Spinal cord (tissue), 10 donors: Measurements from ENCODE around the gene UBE2I. TPM values are rescaled to one million over a fixed set of nuclear protein-coding genes. Genes with fewer than 3 reads are reported as not detected.

ENCODE experiments used
- DNase-seq, 6 donors: peaks; one replicate each; pipeline versions ENCODE4 v3.0.0 to v3.0.0-alpha.2; 2013 to 2015; ENCODE audit warnings: low spot score in 6 of 6, low read depth in 4 of 6
- H3K27ac ChIP-seq: one replicate; pipeline ENCODE4 v1.5.1; 2013; ENCODE audit warnings: low read depth, low read length, control low read depth
- H3K27me3 ChIP-seq: one replicate; pipeline ENCODE4 v1.6.1; 2013; ENCODE audit warnings: low read length; ENCODE audit not compliant: control insufficient read depth, insufficient read depth
- H3K36me3 ChIP-seq: one replicate; pipeline ENCODE4 v1.6.1; 2013; ENCODE audit warnings: low read length; ENCODE audit not compliant: control insufficient read depth, insufficient read depth
- H3K4me1 ChIP-seq: one replicate; pipeline ENCODE4 v1.6.1; 2013; ENCODE audit warnings: low read length; ENCODE audit not compliant: control insufficient read depth, insufficient read depth
- H3K4me3 ChIP-seq: one replicate; pipeline ENCODE4 v1.5.1; 2013; ENCODE audit warnings: low read depth, low read length, control low read depth
- H3K9me3 ChIP-seq: one replicate; pipeline ENCODE4 v1.6.1; 2013; ENCODE audit warnings: low read length; ENCODE audit not compliant: control insufficient read depth, insufficient read depth
- WGBS: methylation state at CpG from one replicate; pipeline ENCODE4 v1.1.5; 2013; ENCODE audit warnings: missing lambda C conversion rate; ENCODE audit not compliant: insufficient coverage; 5-methylcytosine and 5-hydroxymethylcytosine counted together
- polyA plus RNA-seq, 2 donors: library from polyadenylated mRNA; unstranded; fragments of 120-200 nt; gene quantifications; one replicate each; pipeline ENCODE4 v1.2.1, GENCODE V29; 2013; ENCODE audit not compliant: insufficient read length in 2 of 2
- total RNA-seq, 2 donors: library from RNA; depleted of rRNA in 1 of 2; stranded (reverse); fragments of 120-200 nt in 1 of 2; fragments of >200 nt in 1 of 2; gene quantifications; one replicate each; pipeline versions ENCODE4 v1.2.3 to v1.2.4, GENCODE V29; 2013 to 2014
- donor health status: healthy.

The UBE2I gene
- total and polyA plus RNA-seq, 4 donors: 28.7 to 139 (median 82.3) TPM

DNA sequence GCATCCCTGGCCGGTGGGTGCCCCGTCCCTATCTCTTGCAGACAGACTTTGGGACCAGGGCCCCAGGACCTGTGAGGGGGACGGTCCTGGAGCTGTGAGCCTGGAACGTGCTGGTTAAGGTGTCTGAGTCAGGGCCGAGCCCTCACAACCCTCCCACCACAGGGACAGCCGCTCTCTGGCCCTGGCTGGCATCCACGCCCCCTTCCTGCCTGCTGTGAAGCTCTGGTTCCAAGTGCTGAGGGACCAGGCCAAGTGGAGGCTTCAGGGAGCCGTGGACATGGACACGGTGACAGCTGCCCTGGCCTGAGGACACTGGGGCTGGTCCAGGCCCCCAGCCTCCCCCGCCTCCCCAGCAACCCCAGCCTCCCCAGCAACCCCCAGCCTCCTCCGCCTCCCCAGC lies 35.7 kb downstream of the UBE2I start:
- H3K4me3 ChIP-seq: no peak overlapping the region
- H3K36me3 ChIP-seq: peaks cover 98% of the 10 kb centered on the region
- no peak for DNase-seq
- 61% methylated on average over 7 of the region's 11 CpGs for WGBS
- no peaks in the 10 kb centered on the region for H3K9me3 ChIP-seq
- no peak overlapping the region for H3K27ac ChIP-seq
- H3K4me1 ChIP-seq: peaks cover 23% of the 10 kb centered on the region
- no peaks in the 10 kb centered on the region for H3K27me3 ChIP-seq

DNA sequence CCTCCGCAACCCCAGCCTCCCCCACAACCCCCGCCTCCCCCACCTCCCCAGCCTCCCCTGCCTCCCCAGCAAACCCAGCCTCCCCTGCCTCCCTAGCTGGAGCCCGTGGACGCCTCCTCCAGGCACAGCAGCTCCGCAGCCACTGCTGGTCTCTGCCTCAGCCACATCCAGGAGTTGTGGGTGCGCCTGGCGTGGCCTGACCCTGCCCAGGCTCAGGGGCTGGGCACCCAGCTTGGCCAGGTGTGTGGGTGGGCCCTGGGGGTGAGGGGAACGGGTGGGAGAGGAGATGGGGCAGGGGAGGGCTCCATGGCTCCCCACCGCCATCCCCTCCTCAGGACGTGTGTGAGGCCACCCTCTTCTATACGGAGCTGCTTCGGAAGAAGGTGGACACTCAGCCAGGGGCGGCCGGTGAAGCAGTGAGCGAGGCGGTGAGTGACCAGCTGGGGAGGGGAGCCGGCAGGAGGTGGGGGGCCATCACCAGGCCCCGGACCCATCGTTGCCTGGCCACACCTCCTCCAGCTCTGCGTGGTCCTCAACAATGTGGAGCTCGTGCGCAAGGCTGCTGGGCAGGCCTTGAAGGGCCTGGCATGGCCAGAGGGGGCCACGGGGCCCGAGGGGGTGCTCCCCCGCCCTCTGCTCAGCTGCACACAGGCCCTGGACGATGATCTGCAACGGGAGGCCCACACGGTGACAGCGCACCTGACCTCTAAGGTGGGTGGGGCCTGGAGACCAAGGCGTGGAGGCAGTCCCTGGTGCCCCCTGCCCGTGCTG lies 36.4 kb downstream of the UBE2I start:
- Histone ChIP-seq H3K4me1 (peaks cover 30% of the 10 kb centered on the region), H3K4me3 (no peak overlapping the region), H3K27me3 (no peaks in the 10 kb centered on the region), H3K27ac (no peak overlapping the region), H3K9me3 (no peaks in the 10 kb centered on the region), H3K36me3 (peaks cover 98% of the 10 kb centered on the region)
- 82% methylated on average over 24 of the region's 31 CpGs for WGBS
- no peak for DNase-seq

DNA sequence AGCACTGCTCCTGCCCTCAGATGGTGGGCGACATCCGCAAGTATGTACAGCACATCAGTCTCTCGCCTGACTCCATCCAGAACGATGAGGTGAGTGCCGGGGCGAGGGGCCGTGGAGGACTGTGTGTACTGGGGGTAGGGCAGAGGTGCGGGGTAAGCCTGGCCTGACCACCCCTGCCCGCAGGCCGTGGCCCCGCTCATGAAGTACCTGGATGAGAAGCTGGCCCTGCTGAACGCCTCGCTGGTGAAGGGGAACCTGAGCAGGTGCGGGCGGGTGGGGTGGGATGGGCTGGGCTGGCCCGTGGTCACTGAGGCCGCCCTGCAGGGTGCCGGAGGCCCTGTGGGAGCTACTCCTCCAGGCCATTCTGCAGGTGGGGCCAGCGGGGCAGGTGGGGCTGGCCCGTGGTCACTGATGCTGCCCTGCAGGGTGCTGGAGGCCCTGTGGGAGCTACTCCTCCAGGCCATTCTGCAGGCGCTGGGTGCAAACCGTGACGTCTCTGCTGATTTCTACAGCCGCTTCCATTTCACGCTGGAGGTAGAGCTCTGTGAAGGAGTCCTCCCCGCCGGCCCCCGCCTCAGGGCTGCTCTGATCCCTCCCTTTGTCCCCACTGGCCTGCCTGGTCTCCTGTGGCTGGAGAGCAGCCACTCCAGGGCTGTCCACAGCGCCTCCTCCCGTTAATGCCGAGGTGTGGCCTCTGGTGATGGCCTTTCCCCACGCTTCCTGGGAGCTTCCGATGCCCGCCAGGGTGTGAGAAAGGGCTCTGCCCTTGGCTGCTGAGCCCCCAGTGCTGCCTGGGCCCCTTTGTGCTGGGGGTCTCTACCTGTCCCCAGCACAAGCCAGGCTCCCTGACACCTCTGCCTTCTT lies 37.2 kb downstream of the UBE2I start:
- no peaks in the 10 kb centered on the region for H3K27me3 ChIP-seq
- no peaks in the 10 kb centered on the region for H3K9me3 ChIP-seq
- peaks cover 35% of the 10 kb centered on the region for H3K4me1 ChIP-seq
- DNase-seq: no peak
- no peak overlapping the region for H3K4me3 ChIP-seq
- no peak overlapping the region for H3K27ac ChIP-seq
- 73% methylated on average over 33 of the region's 34 CpGs for WGBS
- peaks cover 91% of the 10 kb centered on the region for H3K36me3 ChIP-seq

DNA sequence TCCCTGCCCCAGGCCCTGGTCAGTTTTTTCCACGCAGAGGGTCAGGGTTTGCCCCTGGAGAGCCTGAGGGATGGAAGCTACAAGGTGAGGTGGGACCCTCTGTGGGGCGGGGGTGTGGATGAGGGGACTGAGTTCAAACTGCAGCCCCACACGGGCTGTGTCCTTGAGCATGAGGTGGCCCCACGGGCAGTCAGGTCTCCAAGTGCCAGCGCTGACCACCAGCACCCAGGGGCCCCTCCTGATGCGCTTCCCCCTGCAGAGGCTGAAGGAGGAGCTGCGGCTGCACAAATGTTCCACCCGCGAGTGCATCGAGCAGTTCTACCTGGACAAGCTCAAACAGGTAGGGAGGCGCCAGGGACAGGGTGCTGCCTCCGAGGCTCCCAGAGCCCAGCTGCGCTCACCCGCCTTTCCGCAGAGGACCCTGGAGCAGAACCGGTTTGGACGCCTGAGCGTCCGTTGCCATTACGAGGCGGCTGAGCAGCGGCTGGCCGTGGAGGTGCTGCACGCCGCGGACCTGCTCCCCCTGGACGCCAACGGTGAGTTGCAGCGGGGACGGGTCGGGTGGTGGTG lies 37.9 kb downstream of the UBE2I start:
- WGBS: 93% methylated on average over 23 of the region's 31 CpGs
- Histone ChIP-seq H3K27me3 (no peaks in the 10 kb centered on the region), H3K36me3 (peaks cover 84% of the 10 kb centered on the region), H3K9me3 (no peaks in the 10 kb centered on the region), H3K4me1 (peaks cover 35% of the 10 kb centered on the region), H3K4me3 (no peak overlapping the region), H3K27ac (no peak overlapping the region)
- DNase-seq: no peak

DNA sequence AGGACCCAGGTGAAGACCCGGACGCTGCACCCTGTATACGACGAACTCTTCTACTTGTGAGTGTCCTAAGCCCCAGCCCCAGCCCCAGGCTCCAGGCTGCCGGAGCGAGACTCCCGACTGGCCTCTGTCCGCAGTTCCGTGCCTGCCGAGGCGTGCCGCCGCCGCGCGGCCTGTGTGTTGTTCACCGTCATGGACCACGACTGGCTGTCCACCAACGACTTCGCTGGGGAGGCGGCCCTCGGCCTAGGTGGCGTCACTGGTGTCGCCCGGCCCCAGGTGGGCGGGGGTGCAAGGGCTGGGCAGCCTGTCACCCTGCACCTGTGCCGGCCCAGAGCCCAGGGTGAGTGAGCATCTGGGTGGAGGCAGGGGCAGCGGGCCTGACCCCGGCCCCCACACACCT lies 38.5 kb downstream of the UBE2I start:
- WGBS: 88% methylated on average over 29 of the region's 29 CpGs
- no peak for DNase-seq
- Histone ChIP-seq H3K27me3 (no peaks in the 10 kb centered on the region), H3K27ac (no peak overlapping the region), H3K9me3 (no peaks in the 10 kb centered on the region), H3K4me1 (peaks cover 29% of the 10 kb centered on the region), H3K4me3 (no peak overlapping the region), H3K36me3 (peaks cover 78% of the 10 kb centered on the region)

DNA sequence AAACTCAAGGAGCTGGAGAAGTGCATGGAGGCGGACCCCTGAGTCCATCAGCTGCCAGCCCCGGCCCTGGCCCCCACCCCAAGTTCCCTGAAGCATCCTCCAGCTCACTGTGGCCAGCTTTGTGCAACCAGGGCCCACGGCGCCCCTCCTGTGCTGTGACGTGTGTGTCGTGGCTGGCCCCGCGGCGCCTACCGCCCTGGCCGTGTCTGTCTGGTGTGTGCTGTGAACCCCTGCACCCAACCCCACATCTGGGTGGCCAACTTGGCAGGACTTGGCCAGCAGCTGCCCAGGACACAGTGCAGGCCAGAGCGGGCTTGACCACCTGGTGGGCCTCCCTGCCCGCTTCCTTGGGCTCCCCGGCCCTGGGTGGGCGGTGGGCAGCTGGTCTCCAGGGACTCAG lies 39.0 kb downstream of the UBE2I start:
- DNase-seq: no peak
- WGBS: 93% methylated on average over 15 of the region's 15 CpGs

DNA sequence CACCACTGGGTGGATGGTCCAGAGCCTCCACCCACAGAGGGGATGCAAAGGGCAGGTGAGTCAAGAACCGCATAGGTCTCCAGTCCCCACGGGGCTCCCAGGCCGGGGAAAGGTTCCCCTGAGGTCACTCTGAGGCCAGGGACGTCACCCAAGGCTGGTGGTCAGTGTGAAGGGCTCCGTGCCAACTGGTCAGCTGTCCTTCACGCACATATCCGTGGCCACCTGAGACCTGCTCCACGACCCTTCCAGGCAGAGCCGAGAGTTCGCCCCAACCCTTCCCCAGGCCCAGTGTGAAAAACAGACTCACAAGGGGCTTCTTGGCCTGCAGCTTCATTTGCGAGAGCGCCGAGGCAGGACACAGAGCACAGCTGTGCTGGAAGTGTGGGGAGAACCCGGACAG lies 39.5 kb downstream of the UBE2I start:
- DNase-seq: no peak
- Histone ChIP-seq H3K4me3 (no peak overlapping the region), H3K27ac (no peak overlapping the region), H3K36me3 (peaks cover 71% of the 10 kb centered on the region), H3K9me3 (no peaks in the 10 kb centered on the region), H3K4me1 (peaks cover 22% of the 10 kb centered on the region), H3K27me3 (no peaks in the 10 kb centered on the region)
- WGBS: 86% methylated on average over 12 of the region's 14 CpGs

More for the DNA sequence above, 39.0 kb downstream of the UBE2I start:
- Histone ChIP-seq H3K36me3 (peaks cover 73% of the 10 kb centered on the region), H3K4me1 (peaks cover 25% of the 10 kb centered on the region), H3K9me3 (no peaks in the 10 kb centered on the region), H3K27ac (no peak overlapping the region), H3K4me3 (no peak overlapping the region), H3K27me3 (no peaks in the 10 kb centered on the region)

DNA sequence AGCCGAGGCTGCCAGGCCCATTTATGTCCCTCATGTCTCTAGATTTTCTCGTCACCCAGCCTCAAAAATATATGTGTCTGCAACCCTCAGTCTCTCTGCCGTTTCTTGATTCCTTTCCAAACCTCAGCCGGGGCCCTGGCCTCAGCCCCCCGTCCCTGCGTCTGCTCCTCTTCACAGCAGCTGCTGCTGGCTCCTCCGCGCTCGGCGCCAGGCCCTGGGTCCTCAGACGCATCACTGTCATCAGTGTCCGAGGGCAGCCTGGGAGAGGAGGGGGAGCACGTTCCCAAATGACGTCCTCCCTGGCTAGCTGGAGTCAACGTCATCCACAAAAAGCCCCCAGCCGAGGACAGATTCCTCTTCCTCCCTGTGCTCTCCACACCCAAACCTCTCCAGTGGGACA lies 39.9 kb downstream of the UBE2I start:
- DNase-seq: no peak
- WGBS: 69% methylated on average over 9 of the region's 16 CpGs
- Histone ChIP-seq H3K9me3 (no peaks in the 10 kb centered on the region), H3K36me3 (peaks cover 71% of the 10 kb centered on the region), H3K4me3 (no peak overlapping the region), H3K27ac (no peak overlapping the region), H3K4me1 (peaks cover 22% of the 10 kb centered on the region), H3K27me3 (no peaks in the 10 kb centered on the region)

DNA sequence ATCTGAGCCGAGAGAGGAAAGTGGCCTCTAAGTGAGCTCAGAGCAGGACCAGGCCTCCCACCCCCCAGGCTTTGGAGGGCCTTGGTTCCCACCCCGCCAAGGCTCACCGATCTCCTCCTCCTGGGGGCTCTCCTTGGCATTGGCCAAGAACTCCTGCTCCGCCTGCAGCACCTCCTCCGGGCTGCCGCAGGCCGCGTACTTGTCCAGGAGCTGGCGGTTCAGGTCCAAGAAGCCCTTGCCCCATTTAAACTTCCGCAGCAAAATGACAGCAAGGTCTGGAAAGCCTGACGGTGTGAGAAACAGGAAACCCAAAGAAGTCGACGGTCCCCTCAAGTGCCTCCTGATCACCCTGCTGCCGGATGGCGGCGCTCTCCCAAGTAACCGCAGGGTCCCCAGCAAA lies 40.5 kb downstream of the UBE2I start:
- 94% methylated on average over 17 of the region's 17 CpGs for WGBS
- Histone ChIP-seq H3K4me3 (no peak overlapping the region), H3K9me3 (no peaks in the 10 kb centered on the region), H3K36me3 (peaks cover 69% of the 10 kb centered on the region), H3K27me3 (no peaks in the 10 kb centered on the region), H3K27ac (no peak overlapping the region), H3K4me1 (peaks cover 22% of the 10 kb centered on the region)
- DNase-seq: no peak
